Activated naive CD4-positive, alpha-beta T cell treated with anti-CD3 and anti-CD28 coated beads, Interleukin-2, amount 50 U/mL, for 16 hours (primary cell): ENCODE data around the gene OTX1.

Experiments used
- DNase-seq: peaks from one replicate; pipeline ENCODE4 v3.0.0-alpha.2; 2020

Gene OTX1

DNA sequence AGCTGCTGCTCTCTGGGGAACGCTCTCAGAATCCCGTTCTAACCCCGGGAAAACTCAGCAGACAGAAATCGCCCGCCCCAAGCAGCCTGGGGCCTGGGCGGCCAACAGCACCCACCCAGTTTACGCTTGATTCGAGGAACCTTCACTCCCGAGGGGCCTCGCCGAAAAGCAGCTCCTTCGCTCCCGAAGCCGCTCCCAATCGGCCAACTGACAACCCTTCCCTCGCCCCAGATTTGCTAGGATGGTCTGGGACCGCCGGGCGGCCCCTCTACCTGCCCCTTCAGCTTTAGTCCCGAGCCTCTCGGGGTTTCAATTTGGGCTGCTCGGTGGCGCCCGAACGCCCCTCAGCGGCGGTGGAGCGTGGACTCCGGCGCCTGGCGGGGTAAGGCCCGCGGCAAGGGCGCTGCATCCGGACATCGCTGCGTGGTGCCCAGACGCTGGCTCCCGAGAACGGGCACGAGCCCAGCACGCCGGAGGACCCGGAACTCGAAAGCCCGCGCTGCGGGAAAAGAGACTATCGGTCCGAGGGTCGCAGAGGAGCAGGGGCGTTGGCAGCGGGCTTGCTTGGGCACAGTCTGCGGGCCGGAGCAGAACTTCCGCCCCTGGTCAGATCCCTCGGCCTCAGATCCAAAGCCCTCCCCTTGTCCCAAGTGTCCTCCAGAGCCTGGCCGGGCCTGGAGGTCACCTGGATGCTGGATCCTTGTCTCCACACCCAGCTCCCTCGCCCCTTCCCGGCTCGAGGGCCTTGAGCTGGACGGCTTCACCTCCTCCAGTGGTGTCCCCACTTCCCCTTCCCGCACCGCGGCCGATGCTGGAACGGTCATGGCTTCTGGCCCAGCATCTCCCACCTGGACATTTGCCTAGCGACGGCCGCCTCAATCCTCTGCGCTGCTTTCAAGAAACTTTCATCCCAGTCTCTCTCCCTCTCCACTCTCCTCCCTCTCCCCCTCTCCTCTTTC, 3.0 kb upstream of the OTX1 start:
- no peak for DNase-seq

DNA sequence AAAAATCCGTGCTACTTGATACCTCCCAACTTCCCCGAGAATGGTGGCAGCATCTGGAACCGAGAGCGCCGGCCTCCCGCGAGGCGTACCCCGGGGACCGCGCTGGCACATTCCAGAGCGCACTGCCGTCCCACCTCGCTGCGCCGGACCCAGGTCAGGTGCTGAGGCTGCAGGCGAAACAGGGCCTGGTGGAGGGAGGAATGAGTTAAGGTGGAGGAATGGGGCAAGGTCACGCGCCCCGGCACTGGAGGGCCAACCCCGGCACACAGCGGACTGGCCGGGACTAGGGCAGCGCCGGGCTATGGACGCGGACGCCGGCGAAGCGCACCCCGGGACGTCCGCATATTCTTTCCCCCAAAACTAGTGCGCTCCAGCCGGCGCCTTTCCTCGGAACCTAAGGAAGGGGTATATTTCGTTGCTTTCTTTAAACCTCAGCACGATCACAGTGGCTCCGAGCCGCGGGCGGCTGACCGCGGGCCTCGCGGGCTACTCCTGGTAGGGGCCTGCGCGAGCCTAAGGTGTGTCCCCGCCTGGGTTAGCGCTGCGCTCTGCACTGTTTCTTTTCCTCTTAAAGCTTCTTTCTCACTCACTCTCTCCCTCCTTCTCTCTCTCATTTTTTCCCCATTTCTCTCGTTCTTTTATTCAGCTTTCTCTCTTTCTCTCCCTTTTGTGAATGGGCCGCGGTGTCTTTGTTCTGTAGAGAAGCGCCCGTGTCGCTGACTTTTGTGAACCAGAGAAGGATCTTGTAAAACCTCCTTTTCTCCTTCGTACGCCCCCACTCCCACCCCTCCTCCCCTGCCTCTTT, 2.1 kb upstream of the OTX1 start:
- DNase-seq, result no peak

DNA sequence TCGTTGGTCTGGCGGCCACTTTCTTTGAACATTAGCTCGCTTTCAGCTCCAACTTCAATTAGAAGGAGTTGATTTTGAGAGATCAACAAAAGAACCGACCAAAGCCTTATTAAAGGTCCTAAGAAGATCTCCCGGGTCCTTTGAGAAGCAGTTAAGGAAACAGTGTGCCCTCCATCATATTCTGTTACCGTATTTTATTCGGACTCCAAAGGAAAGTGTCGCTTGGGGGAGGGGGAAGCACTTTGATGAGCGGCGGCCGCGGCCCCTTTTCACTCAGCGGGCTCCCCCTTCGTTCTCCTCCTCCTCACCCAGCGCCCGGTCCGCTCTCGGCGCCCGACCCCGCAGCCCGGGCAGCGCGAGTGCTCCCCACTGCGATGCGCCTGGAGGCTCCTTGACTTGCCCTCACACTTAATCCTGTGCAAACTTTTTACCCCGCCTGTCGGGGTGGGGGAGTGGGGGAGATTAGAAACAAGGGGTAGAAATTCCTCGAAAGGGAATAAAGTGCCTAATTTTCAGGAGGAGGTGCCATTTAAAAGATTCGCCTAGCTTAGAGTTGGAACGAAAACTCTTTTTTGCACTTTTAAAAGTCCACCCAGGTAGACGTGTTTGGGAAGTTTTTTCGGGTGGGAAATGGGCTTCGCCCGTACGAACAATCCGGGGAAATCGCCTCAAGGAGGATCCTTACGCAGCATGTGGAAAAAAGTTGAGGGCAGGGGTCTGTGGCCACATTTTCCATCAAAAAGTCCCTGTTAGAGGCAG, 1.2 kb upstream of the OTX1 start:
- no peak for DNase-seq

DNA sequence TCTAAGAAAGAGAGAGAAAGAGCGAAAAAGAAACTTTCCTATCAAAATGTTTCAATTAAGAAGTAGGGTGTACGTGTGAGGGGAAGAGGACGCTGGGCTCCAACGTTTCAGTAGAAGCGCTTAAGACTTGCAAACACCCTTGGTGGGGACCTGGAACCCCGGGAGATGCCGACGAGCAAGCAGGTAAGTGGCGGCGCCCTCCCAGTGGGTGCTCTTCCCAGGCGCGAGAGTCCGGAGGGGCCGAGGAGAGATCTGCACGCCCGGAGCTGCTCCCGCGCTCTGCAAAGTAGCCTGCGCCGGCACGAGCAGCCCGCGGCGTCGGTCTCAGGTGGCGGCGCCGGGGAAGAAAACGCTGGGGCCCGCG, 678 bp upstream of the OTX1 start:
- DNase-seq, result no peak

DNA sequence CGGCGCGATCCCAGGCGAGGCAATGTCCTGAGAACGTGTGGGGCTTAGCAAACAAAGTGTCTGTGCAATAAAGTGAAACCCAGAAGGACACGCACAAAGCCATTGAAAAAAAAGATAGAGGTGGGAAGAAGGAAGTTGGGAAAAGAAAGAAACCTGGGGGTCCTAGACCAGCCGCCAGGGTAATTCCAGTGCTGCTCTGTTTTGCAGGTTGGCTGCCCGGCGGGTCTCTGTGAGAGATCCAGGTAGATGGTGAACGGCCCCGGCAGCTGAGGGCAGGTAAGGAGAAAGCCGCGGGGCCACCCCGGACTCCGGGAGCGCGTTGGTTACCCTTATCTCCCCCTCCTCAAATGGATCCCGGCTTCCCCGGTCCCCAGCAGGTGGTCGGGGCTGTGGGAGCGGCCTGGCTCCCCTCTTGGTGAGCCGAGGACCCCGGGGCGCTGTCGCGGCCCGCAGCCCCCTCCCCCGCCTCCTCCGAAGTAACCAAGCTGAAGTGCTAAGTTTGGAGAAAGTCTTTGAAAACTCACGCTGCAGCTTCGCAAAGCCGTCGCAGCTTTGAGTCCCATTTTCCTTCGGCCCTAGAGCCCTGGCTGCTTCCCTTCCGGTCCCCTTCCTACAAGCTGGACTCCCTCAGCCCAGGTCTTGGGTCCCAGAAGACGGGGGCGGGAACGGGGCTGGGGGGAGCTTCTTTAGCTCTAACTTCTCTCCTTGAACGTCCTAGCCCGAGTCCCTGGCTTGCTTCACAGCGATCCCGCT, 588 bp downstream of the OTX1 start:
- DNase-seq, result no peak

DNA sequence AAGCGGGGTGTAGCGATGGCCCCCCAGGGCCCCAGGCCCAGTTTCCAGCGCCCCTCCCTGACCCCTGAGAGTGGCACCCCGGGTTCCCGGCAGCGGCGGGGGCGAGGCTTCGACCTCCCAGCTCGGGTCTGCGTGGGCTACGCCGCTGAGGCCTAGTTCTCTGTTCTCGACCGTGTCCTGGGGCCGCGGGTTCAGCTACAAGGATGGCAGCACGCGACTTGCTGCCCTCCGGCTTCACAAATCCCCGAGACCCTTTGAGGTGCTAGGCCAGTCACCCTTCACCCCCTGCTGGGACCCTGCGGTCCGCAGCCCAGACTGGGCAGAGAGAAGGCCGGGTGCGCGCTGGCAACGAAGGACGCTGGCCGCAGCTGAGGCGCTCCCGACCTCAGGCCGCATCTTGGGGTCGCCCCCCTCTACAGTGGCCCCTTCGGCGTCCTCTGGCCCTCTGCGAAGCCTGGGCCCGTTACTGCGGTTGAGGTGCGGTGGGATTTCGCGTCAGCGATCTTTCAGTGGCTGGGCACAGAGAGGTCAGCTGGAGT, 1.2 kb downstream of the OTX1 start:
- peak; percentile 14 for DNase-seq

DNA sequence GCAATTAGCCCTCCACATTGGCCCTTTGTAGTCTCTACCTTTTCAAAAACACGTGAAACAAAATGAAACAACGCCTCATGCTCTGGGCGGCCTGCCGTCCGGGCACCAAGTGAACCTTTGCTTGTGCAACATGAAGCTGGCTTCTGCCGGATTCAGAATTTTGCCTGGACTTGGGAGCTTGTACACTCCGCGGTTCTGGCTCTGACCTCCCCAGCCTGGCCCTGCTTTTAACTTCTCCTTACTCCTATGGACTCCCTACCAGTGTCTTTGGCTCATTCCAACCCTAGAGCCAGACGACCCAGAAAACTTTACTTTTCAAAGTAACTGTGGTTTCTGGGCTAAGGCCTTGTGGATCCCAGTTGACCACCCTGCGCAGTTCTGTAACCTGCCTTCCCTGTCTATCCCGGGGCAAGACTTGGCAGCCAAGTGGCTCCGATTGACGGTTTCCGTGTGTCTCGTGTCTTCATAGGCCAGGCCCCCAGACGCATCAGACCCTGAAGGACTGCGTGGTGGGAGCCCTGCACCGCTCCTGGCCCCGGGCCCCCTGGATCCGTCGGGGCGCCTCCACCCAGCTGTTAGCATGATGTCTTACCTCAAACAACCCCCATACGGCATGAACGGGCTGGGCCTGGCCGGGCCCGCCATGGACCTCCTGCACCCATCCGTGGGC, 1.9 kb downstream of the OTX1 start:
- DNase-seq, result no peak

DNA sequence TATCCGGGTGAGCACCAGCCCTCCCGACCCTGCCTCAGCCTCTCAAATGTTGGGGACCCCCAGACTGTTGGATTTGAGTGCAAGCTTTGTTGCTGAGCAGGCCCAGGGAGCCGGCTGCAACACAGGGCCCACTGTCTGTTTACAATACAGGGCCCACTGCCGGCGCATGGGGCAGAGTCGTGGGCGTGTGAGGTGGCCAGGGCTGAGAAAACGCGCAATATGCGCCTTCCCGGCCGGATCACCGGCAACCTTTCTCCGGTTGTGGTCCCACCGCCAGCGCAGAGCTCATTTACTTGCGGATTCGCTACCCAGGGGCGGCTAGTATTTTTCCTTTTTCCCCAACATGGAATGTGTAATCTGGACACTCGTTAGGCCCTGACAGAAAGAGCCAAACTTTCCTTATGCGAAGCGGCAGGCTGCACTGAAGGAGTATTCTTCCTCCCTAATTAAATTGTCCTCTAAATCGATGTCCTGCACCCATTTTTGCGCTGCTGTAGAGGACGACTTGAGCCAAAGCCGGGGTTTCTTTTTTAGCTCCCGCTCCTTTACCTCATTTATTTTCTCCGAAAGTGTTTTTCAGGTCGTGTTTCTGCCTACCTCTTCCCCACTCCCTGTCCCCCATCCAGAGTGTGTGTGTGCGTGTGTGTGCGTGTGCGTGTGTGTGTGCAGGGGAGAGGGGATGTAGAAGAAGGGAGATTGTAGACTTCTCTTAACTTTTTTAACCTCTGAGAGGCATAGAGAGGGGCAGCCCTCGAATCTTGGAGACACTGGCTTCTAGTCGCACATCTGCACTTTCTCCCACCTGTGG, 2.7 kb downstream of the OTX1 start:
- DNase-seq, result no peak

DNA sequence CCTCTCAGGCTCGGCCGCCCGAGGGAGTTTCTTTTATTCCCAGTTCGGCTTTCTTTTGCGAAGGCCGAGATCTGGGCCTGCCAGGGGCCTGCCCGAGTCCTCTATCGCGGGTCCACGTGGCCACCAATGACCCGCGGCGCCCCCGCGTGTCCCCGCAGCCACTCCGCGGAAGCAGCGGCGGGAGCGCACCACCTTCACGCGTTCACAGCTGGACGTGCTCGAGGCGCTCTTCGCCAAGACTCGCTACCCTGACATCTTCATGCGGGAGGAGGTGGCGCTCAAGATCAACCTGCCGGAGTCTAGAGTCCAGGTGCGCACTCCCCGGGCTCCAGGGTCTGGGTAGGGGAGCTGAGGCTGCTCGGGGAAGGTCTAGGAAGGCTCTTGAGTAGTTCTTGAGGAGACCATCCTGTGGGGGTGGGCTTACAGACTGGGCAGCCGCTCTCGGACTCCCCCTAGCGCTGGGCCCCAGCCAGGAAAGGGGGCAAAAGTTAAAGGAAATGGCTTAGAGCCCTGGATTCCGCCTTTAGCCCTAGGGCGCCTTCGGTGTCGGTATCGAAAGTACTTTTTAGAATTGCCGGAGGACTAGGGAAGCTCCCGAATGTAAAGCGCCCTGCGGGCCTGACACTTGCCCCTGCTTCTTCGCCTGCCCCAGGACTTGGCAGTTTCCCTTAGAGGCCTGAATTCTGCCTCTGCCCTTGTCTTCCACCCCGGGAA, 3.4 kb downstream of the OTX1 start:
- peak; percentile 17 for DNase-seq

DNA sequence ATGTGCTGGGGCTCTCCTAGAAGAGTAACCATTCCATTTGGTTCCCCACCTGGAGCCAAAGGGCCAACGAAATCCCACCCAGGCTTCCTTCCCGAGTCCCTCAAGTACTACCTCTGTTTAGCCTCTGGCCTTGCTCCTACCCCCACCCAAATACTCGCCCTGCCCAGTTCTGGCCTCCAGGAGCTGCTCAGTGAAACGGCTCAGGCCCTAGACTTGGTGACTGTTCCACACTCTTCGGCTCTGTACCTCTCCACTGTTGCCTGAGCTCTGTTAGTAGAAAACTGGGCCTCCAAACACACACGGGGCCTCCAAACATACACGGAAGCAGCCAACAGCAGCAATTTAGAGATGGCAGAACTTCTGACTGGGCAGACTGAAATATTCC, 4.2 kb downstream of the OTX1 start:
- DNase-seq, result no peak

DNA sequence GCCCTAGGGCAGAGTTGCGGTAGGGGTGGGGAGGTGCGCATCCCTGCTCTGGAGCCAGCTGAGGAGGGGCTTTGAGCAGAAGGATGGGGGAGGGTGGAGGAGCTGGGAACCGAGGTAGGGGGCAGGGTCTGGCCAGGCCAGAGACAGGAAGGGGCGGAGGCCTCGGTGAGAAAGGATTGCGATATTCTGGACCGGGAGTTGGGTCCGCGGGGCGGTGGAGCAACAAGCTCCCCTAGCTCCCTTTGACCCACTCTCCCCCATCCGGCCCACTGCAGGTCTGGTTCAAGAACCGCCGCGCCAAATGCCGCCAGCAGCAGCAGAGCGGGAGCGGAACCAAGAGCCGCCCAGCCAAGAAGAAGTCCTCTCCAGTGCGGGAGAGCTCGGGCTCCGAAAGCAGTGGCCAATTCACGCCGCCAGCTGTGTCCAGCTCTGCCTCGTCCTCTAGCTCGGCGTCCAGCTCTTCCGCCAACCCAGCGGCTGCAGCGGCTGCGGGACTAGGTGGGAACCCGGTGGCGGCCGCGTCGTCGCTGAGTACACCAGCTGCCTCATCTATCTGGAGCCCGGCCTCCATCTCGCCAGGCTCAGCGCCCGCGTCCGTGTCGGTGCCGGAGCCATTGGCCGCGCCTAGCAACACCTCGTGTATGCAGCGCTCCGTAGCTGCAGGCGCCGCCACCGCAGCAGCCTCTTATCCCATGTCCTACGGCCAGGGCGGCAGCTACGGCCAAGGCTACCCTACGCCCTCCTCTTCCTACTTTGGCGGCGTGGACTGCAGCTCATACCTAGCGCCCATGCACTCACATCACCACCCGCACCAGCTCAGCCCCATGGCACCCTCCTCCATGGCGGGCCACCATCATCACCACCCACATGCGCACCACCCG, 4.8 kb downstream of the OTX1 start:
- no peak for DNase-seq

DNA sequence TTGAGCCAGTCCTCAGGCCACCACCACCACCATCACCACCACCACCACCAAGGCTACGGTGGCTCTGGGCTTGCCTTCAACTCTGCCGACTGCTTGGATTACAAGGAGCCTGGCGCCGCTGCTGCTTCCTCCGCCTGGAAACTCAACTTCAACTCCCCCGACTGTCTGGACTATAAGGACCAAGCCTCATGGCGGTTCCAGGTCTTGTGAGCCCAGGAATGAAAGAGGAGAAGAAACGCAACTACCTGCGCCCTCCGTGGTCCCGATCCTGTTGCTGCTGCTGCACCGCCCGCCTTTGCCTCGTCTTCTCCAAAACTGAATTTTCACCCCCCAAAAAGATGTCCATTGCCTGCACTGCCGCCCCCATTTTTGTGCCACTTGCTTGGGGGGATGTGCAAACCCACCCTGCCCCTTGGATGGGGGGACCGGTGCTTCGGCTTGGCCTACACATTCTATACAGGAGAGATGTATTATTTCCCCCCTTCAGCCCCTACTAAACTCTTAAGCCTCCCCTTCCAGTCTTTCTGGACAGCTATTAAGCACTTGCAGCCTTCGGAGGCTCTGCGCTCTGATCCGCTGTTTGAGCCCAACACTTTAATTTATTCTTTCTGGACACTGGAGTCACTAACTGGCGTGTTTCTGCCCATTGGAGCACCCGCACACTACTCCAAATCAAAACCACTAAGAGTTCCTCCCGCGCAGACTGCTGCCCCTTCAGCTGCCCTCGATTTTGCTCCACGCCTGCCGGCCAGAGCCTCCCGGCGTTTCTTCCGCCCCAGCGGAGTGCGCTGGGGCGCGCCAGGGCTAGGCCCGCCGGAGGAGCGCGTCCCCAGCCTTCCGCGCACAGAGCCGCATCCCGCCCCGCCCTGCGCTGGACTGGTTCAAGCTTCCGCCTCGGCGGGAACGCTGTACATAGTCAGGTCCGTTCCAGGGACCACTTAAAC, 5.7 kb downstream of the OTX1 start:
- no peak for DNase-seq

DNA sequence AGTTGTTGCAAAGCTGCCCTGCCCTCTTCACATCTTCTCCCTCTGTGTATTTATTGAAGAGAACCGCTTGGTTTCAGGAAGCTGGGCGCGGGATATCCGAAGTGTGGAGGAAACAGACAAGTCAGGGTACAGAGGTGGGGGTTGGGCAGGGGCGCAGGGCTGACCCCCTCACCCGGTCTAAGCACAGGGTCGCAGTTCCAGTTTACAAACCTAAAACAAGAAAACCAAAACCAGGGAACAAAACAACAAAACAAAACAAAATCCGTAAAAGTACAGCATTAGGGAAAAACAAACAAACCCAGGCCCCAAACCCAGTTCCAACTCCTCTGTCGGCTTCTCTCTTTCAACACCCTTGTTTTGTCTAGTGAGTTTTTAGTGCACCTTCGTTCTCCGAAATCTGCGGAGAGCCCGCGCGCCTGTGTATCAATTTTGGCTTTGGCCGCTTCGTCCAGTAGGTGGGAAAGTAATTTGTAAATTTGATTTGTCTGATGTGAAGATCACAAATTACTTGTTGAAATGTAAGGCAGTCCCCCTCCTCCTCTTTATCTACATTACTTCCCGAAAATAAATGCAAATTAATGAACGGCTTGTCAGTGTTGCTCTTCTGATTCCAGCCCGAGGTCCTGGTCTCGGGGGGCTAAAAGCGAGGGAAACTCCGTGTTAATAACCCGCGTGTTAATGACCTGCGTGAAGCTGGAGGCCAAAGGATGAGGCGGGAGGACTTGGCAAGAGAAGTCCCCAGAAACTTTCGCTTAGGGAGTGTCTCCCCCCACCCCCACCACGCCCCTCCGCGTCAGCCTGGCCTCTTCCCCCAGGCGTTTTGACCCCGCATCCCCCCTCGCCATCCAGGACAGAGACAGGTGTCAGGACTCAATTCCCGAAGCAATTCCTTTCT, 6.9 kb downstream of the OTX1 start:
- no peak for DNase-seq

DNA sequence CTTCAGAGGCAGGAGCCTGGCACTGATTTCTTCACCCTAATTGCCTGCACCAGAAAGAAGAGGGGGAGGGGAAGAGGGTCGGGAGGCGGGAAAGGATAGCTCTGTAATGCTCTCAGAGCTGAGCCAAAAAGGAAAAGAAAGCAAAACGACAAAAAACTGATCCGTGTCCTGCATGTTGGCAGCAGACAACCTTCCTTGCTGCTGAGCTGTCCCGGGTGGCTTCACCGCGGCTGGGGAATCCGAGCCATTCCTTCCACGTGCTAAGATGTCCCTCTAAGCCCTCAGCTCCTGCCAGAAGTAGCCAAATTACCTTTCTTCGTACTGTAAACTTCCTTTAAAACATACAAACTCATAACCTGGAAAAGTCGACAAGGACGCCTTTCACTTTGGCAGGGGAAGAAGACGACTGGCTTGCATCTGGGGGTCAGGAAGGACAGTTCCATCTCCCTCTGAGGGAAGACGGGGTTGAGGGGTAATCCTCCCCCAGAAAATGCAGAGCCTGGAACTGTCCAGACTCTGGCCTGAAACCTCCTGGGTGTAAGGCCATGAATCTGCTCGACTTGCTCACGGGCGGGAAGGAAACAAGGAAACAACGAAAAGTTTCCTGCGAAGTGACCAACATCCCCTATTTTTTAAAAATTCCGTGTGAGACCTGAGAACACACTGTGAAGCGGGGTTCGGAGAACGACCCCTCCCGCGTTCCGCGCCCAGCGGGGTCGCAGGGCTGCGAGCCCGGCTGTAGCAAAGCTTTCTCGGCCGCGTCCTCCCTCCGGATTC, 7.7 kb downstream of the OTX1 start:
- no peak for DNase-seq

DNA sequence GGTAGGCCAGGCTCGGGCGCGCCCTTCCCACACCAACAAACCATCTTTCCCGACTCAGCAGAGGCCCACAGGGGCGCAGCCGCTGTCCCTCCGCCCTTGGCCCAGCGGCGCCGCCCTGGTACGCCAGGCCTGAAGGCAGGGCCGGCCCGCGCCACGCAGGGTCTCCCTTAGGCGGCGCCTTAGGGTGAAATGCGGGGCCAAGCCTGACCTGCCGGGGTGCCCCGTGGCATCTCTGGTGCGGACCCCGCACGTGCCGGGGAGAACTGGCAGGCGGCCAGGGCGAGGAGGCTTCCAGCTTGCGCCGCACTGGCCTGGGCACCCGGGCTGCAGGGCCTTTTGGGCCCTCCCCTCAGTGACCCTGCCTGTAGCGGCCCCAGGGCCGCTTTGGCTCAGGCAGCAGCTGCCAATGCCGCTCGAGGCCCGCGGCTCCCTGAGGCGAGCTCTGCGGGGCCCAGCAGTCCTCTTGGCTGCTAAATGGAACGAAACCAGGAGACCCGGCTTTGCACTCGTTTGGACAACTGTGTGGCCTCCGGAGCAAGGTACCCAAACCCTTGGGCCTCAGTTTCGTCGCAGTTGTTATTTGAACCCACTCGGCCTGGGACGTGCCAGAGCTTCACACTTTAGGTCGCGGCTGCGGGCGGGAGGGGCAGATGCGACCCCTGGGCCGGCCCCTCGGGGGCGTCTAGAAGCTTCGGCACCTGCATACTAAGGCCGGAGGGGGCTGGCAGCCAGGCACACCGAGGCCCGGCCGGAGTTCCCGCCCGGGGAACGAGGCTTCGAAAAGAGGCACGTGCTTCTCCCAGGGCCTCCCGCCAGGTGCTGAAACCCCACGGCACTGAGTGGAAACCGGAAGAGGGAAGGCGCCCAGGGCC, 8.5 kb downstream of the OTX1 start:
- DNase-seq, result no peak
